Suprapubic skin (tissue), 4 donors: ENCODE measurements around the gene ZNF28.
"Not testable (repeated sequence)": the region's sequence is repeated elsewhere in the genome, so short reads cannot be mapped to it uniquely, and the experiment has no call there.

Experiments used
- CTCF ChIP-seq, 2 donors: fragments of 200-600 bp in 1 of 2; fragments of 450-650 bp in 1 of 2; sonication (generic) in 1 of 2; IDR thresholded peaks; one replicate each; pipeline ENCODE4 v1.5.1; 2016 to 2019; ENCODE audit warnings: antibody characterized with exemption in 2 of 2, mild to moderate bottlenecking in 1 of 2, moderate library complexity in 1 of 2
- EP300 ChIP-seq: sonication (generic); formaldehyde crosslinking; IDR thresholded peaks from one replicate; pipeline ENCODE4 v1.6.1; 2017; ENCODE audit warnings: antibody characterized with exemption
- POLR2A ChIP-seq, 2 donors: fragments of 450-650 bp; IDR thresholded peaks; one replicate each; pipeline ENCODE4 v1.6.1; 2017; ENCODE audit warnings: antibody characterized with exemption in 2 of 2, mild to moderate bottlenecking in 2 of 2, moderate library complexity in 2 of 2
- POLR2AphosphoS5 ChIP-seq, 3 donors: sonication (generic); formaldehyde crosslinking; IDR thresholded peaks; one replicate each; pipeline ENCODE4 v1.6.1; 2017; ENCODE audit warnings: antibody characterized with exemption in 3 of 3

GRCh38 chr19:52821204-52821960 is at the start of gene ZNF28:
- TF ChIP-seq POLR2AphosphoS5 (IDR thresholded peaks at IDR 0.05); CTCF (IDR thresholded peaks at IDR 0.05); POLR2A (IDR thresholded peaks at IDR 0.05); EP300: not testable (repeated sequence)
